Breast epithelium (tissue), 4 donors: ENCODE data around the gene ITIH2. TPM values are rescaled to one million over a fixed set of nuclear protein-coding genes. Genes with fewer than 3 reads are reported as not detected.

ENCODE experiments used
- DNase-seq, 2 donors: peaks; one replicate each; pipeline ENCODE4 v3.0.0-alpha.2; 2019; ENCODE audit warnings: low spot score in 2 of 2
- H3K27ac ChIP-seq, 2 donors: fragments of 200-600 bp; sonication (generic) in 1 of 2; one replicate each; pipeline ENCODE4 v1.5.1; 2016 to 2019; ENCODE audit warnings: mild to moderate bottlenecking in 1 of 2
- H3K27me3 ChIP-seq, 2 donors: fragments of 200-600 bp; sonication (generic) in 1 of 2; one replicate each; pipeline versions ENCODE4 v1.5.1 to v1.6.0; 2017 to 2019; ENCODE audit warnings: control low read depth in 1 of 2, mild to moderate bottlenecking in 1 of 2
- H3K36me3 ChIP-seq: fragments of 200-600 bp; one replicate; pipeline ENCODE4 v1.5.1; 2019
- H3K4me1 ChIP-seq, 2 donors: fragments of 200-600 bp; sonication (generic); one replicate each; pipeline ENCODE4 v1.5.1; 2016 to 2019; ENCODE audit warnings: control low read depth in 1 of 2
- H3K4me3 ChIP-seq, 3 donors: fragments of 200-600 bp; sonication (generic); 1 replicate in 2 of 3; 2 replicates in 1 of 3; pipeline ENCODE4 v1.5.1; 2016 to 2019; ENCODE audit warnings: mild to moderate bottlenecking in 3 of 3, moderate library complexity in 2 of 3
- H3K9me3 ChIP-seq, 2 donors: fragments of 200-600 bp; sonication (generic) in 1 of 2; one replicate each; pipeline ENCODE4 v1.5.1; 2016 to 2019; ENCODE audit warnings: control low read depth in 1 of 2
- CTCF ChIP-seq, 3 donors: fragments of 450-650 bp; IDR thresholded peaks; one replicate each; pipeline ENCODE4 v1.5.1; 2016 to 2017; ENCODE audit warnings: antibody characterized with exemption in 3 of 3, mild to moderate bottlenecking in 3 of 3, moderate library complexity in 3 of 3
- POLR2A ChIP-seq: fragments of 450-650 bp; IDR thresholded peaks from one replicate; pipeline ENCODE4 v1.6.1; 2016; ENCODE audit warnings: antibody characterized with exemption, mild to moderate bottlenecking, moderate library complexity
- POLR2AphosphoS5 ChIP-seq, 3 donors: sonication (generic); formaldehyde crosslinking; IDR thresholded peaks; one replicate each; pipeline ENCODE4 v1.6.1; 2017; ENCODE audit warnings: antibody characterized with exemption in 3 of 3
- intact Hi-C: fragments of 100-400 bp; cut with DNase I; formaldehyde crosslinking; loops from one replicate; pipeline ENCODE4 v1.15.1; 2023; ENCODE audit warnings: low total_unique reads
- total RNA-seq, 3 donors: library from RNA; depleted of rRNA; stranded (reverse); fragments of >200 nt; gene quantifications; one replicate each; pipeline ENCODE4 v1.1.0, GENCODE V29; 2016

Gene ITIH2
- total RNA-seq, 3 donors from 2014 or later = 0.73 to 2.0 TPM; not detected in 1

- Histone ChIP-seq H3K27me3 (no peaks in the 10 kb centered on the region), H3K9me3 (no peaks in the 10 kb centered on the region), H3K4me3 (no peak overlapping the region), H3K4me1 (no peaks in the 10 kb centered on the region), H3K27ac (no peak overlapping the region), H3K36me3 (no peaks in the 10 kb centered on the region)
- no peak for TF ChIP-seq POLR2AphosphoS5 (IDR thresholded peaks at IDR 0.05)
- TF ChIP-seq POLR2A = no peak
- no peak for TF ChIP-seq CTCF (IDR thresholded peaks at IDR 0.05)
- intact Hi-C loops = no loop called here
- no peak for DNase-seq
These were observed 14.7 kb downstream of the ITIH2 start for GRCh38 chr10:7717767-7718166.

GRCh38 chr10:7718685-7719084 lies 15.6 kb downstream of the ITIH2 start:
- H3K9me3 ChIP-seq = no peaks in the 10 kb centered on the region
- no peak for DNase-seq
- intact Hi-C loops = no loop called here
- H3K27ac ChIP-seq = no peak overlapping the region
- H3K4me1 ChIP-seq = no peaks in the 10 kb centered on the region
- no peak overlapping the region for H3K4me3 ChIP-seq
- no peaks in the 10 kb centered on the region for H3K36me3 ChIP-seq
- no peaks in the 10 kb centered on the region for H3K27me3 ChIP-seq
- TF ChIP-seq CTCF (IDR thresholded peaks at IDR 0.05) = no peak
- no peak for TF ChIP-seq POLR2A
- no peak for TF ChIP-seq POLR2AphosphoS5 (IDR thresholded peaks at IDR 0.05)

- no peak overlapping the region for H3K4me3 ChIP-seq
- no peak for DNase-seq
- no peaks in the 10 kb centered on the region for H3K27me3 ChIP-seq
- no peak overlapping the region for H3K27ac ChIP-seq
- no peaks in the 10 kb centered on the region for H3K36me3 ChIP-seq
- TF ChIP-seq CTCF (IDR thresholded peaks at IDR 0.05) (no peak), POLR2A (no peak), POLR2AphosphoS5 (IDR thresholded peaks at IDR 0.05) (no peak)
- H3K4me1 ChIP-seq = no peaks in the 10 kb centered on the region
- intact Hi-C loops = no loop called here
- H3K9me3 ChIP-seq = no peaks in the 10 kb centered on the region
These were observed 17.4 kb downstream of the ITIH2 start for GRCh38 chr10:7720478-7720877.

- Histone ChIP-seq H3K36me3 (no peaks in the 10 kb centered on the region), H3K27ac (no peak overlapping the region), H3K4me3 (no peak overlapping the region), H3K9me3 (no peaks in the 10 kb centered on the region), H3K27me3 (no peaks in the 10 kb centered on the region), H3K4me1 (no peaks in the 10 kb centered on the region)
- TF ChIP-seq CTCF (IDR thresholded peaks at IDR 0.05) (no peak), POLR2A (no peak), POLR2AphosphoS5 (IDR thresholded peaks at IDR 0.05) (no peak)
- DNase-seq = no peak
- intact Hi-C loops = no loop called here
These were observed 19.9 kb downstream of the ITIH2 start for GRCh38 chr10:7722927-7723529.

- H3K4me3 ChIP-seq = no peak overlapping the region
- H3K27me3 ChIP-seq = no peaks in the 10 kb centered on the region
- TF ChIP-seq CTCF (IDR thresholded peaks at IDR 0.05) (no peak), POLR2AphosphoS5 (IDR thresholded peaks at IDR 0.05) (no peak), POLR2A (no peak)
- H3K36me3 ChIP-seq = no peaks in the 10 kb centered on the region
- H3K9me3 ChIP-seq = no peaks in the 10 kb centered on the region
- no peak overlapping the region for H3K27ac ChIP-seq
- intact Hi-C loops = no loop called here
- H3K4me1 ChIP-seq = no peaks in the 10 kb centered on the region
- no peak for DNase-seq
These were observed 31.7 kb downstream of the ITIH2 start for GRCh38 chr10:7734821-7735220.
